Globus pallidus (tissue), 1 donor: ENCODE data around the gene NFRKB.

Experiments used
- DNase-seq: peaks from one replicate; pipeline ENCODE4 v3.0.0-alpha.2; 2015; ENCODE audit warnings: low spot score

NFRKB gene

DNA sequence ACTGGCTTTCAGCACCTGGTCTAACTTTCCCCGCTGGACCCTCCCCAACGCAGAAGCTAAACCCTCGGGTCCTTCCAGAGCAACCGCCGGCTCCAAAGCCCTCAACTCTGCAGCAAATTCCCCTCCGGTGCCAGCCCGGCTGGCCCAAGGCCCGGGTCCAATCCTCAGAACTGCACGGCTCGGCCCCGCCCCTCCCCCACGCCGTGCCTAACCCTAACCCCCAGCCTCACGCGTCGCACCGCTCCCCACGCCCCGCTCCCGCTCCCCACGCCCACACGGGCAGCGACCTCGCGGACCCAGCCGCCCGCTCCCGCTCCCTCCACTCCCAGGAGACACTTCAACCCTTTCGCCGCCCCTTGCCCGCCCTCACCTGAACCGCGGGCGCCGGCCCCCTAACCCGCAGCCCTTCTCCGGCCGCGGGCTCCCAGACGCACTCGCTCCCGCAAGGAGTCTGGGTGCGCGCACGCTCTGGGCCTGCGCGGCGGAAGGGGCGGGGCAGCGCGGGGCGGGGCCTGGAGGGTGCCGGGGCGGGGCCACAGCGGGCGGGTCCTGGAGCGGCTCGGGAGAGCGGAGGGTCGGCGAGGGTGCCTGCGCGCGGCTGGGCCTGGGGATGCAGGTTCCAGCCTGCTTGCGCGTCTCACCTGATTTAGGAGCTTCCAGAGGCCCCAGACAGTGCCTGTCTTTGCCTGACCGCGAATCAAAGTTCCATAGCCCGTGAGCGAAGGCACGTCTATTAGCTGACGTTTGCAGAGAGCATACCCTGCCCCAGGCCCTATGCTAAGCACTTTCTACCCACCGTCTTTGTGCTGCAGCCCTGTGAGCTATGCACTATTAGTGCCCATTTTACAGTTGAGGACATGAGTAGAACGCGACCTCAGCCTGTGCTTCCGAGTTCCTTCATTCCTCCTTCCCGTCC is at the start of gene NFRKB:
TSS of gene NFRKB (minus strand) at position 453 of the 916 bp plus-strand sequence. CDS start 2,729 bp downstream, outside the sequence.
- peak; percentile 79 for DNase-seq

DNA sequence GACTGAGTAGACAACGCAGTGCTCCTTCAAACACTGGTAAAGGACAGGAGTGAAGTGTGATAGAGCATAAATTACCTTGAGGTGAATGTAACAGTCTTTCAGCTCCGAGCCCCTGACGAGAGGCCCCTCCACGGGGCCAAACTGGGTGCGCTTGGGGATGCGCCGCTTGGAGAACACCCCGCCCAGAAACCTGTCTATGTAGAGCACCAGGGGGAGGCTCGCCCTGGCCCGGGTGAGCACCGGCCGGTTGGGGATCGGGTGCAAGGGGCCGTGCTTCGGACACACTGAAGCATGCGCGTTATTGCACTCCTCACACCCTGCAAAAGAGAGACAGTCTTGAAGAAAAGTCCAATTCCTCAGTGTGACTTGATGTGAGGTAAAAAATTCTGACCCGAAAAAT is 49.3 kb upstream of the NFRKB start:
- no peak for DNase-seq

DNA sequence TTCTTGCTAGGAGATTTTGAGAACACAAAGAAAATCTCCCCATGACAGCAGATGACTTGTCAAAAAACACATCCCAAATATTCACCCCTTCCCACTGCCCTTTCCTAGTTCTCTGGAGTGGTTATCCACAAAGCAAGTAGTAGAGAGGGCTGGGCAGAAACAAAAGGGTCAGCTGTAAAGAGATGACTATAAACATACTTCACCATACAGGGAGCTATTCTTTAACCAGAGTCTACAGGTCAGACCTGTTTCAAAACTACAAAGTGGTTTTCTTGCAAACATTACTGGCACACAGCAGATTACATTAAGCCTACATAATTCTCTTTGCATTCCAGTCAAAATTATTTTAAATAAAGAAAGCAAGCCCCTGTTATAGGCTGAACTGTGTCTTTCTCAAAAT is 47.7 kb upstream of the NFRKB start:
- DNase-seq: no peak

DNA sequence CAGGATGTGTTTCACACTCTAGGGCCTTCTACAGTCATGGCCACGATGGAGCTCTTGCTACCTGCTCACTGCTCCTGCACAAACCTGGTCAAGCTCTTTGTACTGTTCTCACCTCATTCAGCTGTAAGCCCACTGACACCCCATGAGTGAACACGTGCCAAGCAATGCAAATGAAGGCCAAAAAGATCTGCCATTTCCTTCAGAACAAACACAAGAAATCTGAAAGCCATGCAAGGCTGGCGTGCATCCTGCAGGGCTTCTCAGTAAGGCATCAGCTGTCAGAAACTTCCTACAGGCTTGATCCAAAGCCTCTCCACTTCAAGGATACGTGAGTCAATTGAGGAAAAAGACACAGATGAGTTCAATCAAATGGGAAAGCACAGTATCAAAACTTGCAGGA is 44.1 kb upstream of the NFRKB start:
- no peak for DNase-seq

DNA sequence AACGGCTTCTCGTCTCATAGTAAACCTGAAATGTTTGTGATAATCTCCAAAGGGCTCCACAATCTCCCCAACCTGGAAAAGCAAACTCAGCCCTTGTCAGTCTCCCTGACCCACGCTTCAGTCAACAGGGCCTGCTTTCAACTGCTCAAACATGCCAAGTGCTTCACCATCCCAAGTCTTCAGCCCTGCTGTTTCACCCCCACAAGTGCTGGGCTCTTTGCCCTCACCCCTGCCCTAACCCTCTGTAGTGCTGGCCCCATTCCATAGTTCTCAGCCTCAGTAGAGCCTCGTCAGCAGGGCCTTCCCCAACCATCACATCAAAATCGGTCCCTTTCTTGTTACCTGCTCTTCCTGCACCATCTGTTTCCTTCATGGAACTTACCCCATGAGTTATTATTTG is 43.4 kb upstream of the NFRKB start:
- DNase-seq: no peak

DNA sequence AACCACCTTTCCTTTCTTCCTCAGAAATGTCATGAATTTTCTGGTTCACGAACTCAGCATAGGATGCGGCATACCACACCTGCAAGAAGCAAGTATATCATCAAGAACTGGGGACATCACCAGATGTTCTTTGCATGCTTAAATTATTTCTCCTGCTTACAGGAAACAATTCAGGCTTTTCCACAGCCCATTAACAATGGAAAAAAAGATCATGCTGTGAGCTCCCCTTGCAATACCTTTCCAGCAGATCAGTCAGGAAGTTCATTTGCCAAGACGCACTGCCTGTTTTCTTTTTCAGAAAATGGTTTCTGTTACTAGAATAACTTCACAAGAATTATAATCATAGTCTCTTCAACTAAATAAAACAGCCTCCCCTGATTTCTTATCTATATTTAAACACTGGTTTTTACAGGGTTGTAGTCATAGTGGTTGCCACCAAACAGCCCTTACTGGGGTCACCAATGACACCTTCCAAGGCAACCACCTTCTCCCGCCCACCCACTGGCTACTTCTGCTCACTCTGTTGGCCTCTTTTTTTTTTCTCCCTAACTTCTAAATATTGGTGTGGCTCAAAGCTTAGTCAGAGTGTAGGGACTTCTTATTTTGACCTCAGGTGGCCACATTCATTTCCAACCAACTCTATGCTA is 42.3 kb upstream of the NFRKB start:
- DNase-seq: no peak

DNA sequence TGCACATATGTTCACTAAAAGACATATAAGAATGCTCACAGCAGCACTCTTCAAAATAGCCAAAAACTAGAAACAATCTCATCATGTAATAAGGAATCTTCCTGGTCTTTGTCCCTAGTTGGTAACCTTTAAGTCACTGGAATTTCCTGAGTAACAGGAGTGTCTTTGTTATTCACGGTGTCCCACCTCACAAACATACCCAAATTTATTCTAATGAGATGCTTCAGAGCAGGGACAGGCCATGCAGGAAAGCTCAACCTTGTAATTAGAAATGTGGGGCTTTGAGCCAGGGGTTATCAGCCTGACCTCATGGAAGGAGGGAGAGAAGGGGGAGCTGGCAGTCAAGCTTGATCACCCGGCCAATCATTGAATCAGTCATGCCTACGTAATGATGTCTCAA is 40.3 kb upstream of the NFRKB start:
- DNase-seq: no peak

DNA sequence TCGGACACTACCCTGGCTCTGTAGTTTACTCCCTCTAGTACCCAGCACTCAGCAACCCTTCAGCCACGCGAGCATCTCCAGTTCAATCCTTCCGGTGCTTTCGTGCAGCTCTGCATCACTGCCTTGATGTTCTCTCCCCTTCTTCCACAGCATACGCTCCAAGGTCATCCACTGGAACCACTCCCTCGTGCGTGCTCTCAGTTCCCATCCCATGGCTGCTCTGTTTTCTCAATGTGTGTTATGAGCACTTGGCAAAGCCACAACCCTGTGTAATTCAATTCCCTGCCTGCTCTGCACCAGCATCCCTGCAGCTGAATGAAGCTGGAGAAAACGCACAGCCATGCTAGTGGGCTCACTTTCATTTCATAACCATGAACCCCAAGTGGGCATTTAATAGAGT is 38.5 kb upstream of the NFRKB start:
- no peak for DNase-seq

DNA sequence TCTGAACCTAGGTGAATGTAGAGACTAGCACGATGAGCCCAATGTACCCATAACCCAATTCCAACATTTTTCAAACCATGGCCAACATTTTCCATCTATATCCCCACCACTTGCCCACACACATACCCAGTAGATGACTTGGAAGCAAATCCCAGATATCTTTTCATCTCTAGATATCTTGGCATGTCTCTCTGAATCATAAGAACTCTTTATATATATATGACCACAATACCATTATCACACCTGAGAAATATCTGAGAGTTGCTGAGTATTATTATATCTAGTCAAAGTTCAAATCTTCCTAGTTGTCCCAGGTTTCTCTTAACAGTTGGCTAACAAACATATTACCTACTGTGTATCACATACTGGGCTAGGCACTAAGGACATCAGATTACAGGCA is 37.9 kb upstream of the NFRKB start:
- DNase-seq: no peak

DNA sequence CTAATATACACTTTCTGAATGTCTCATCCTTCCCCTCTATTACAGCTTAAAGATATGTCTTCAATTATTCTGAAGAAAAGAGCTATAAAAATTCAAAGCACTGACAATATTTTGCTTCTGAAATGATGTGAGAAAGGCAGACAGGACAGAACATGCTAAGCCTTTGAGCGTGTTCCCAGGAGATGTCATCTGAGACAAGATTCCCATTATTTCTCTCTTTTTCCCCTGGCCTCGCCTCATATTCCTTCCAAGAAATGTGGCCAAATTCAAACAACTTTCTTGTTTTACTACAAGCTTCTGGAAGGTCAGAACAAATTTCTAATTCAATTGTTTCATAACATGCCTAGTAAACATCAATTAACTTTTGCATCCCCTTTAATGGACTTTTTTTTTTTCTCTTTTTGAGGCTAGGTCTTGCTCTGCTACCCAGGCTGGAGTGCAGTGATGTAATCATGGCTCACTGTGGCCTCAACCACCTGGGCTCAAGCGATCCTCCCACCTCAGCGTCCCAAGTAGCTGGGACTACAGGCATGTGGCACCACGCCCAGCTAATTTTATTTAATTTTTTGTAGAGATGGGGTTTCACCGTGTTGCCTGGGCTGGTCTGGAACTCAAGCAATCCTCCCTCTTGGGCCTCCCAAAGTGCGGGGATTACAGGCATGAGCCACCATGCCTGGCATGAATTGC is 37.1 kb upstream of the NFRKB start:
- DNase-seq: no peak

DNA sequence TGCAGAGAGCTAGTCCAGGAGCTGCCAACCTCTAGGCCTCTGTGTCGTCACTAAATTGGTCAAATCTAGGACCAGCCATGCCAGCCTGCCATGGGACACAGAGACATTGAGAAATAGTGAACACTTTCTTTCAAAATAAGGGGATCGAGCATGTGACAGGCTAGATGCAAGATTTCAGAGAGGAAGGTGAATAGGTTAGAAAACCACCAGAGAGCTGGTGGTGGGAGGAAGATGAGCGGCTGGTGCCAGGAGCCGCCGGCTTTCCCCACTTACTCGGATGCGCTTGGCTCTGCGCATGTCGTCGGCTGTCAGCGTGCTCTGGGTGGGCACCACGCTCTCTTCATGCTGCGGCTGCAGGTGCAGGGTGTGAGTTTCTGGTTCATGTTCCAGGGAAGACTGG is 35.4 kb upstream of the NFRKB start:
- no peak for DNase-seq

DNA sequence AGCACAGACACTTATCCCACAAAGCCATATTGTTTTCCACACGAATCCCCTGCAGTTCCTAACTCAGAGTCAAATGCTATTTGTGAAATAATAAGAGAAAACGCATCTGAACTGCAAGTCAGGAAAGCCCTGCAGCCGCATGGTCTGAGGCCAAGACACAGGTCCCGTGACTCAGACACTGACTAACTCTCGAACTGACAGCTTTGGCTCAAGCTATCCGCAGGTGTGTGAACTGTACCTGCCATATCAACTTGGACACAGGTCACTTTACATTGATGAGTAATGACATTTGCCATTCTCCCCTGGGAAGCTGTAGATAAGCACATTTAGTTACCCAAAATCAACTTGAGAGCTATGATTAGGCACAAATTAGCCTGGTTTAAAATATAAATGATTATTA is 34.9 kb upstream of the NFRKB start:
- no peak for DNase-seq

DNA sequence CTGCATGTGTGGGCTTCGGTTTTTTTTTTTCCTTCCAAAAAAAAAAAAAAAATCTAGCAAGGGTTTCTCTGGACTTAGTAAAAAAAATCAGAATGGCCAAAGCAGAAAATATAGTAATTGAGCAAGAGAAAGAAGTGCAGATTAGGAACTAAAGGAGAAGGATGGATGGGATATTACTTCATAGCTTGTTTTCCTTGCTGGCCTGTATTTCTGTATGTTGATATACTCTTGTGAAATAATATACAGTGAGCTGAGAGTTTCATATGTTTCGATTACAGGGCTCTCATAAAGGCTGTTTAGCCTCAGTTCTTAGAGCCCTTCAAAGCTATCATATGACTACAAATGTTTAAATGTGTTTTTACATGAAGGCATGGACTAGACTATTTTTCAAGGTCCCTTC is 34.3 kb upstream of the NFRKB start:
- no peak for DNase-seq

DNA sequence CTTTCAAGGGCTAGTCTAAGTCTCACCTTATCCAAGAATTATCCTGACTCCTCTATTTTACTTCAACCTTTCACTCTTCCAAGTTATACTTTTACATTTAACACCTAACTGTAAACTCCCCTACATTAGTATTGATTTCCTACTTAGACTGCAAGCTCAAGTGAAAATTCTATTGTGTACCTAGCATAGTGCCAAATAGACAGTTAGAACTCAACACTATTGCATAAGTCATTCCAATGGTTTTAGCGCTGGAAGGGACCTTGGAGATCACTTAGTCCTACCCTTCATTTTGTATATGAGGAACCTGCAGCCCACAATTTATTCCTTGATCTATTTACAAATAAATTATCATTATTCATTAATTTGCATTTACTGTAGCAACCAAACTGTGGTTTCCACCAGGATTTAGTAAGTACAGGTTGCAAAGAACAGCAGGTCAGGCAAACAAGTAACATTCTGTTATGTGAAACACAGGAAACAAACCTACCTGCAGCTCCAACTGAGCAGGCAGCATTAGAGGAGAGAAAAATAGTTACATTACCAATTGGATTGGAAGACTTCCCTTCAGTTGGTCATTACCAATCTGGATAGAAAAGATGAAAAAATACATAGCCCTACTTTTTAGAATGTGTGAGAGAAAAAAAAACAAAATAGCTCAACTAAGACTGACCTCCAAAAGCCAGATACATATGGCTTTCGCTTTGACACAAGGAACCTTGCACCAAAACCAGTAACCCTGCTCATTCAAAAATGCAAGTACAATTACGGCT is 33.7 kb upstream of the NFRKB start:
- DNase-seq: no peak

DNA sequence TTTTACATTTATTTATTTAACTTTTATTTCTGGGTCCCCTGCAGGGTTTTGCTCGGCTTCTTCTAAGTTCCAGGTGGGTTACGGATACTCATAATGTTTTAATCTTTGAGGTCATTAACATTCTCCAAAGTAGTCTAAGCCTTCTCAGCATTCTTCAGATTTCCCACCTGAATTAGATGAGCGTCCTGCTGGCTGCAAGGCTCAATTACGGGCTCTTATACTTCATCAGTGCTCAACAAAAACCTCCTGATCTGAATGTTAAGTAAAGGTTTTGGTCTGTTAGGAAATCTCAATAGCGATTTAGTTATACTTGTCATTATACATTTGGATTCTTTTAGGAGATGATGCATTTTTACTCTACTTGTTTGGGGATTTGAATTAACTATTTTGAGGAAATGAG is 27.3 kb upstream of the NFRKB start:
- no peak for DNase-seq

DNA sequence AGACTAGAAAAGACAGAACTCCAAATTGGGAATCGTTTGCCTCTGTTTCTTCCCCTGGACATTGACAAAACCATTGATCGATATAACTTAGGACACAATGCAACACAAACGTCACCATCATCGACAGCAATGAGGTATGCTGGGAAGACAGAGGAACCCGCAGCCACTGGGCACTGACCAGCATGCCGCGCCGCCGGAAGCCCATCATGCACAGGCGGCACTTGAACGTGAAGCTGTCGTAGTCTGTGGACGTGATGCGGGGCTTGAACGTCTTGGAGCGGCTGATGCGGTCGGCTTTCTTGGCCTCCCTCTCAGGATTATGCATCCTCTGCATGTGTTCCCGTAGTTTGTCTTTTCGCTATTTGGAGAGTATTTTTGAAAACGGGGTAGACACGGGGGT is 23.0 kb upstream of the NFRKB start:
- no peak for DNase-seq

DNA sequence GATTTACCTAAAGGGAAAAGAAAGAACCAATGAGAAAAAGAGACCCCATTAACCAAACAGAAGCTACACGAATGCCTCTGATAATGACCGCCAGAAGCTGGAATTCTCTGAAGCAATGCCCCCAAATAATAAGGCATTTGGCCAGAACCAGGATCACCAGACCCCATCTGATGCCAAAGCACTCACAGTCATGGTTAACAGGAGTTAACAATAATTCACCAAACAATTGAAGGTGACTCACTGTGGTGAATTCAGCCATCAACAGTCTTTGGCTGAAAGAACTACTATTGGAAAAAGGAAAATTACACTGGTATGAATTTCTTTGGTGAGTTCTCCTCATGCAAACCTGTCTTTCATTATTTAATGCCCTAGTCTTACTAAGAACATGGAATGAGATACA is 21.9 kb upstream of the NFRKB start:
- no peak for DNase-seq

DNA sequence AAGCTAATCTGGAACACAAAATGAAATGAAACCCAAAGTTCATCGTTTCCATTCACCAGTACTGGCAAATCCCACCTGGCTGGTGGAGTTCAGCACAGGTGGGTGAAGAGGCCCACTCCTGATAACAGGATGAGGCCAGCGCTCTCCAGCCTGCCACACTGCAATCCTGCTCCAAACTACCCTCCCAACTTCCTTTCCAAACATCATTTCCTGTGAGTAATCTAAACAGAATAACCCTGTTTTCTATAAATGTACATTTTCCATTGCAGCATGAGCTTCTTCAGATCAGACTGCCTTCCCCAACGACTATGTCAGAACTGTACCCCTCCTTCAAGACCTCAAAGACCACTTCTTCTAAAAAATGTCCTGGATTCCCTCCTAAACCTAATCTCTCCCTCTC is 15.9 kb upstream of the NFRKB start:
- no peak for DNase-seq

DNA sequence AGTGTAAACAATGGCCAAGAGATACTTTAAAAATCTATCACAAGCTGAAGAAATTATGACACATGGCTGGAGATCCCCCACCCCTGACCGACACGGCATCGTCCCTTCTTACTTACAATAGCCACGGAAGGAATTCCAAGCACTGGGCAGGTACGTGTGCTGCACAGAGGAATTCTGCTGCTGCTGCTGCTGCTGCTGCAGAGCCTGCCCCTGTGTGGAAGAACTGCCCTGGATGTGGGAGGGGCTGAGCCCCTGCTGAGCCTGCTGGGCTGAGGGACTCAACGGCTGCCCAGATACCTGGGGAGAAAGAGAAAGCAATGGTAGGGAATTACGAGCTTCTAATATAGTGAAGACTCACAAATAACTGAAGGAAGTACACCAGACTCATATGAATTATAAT is 15.0 kb upstream of the NFRKB start:
- no peak for DNase-seq

DNA sequence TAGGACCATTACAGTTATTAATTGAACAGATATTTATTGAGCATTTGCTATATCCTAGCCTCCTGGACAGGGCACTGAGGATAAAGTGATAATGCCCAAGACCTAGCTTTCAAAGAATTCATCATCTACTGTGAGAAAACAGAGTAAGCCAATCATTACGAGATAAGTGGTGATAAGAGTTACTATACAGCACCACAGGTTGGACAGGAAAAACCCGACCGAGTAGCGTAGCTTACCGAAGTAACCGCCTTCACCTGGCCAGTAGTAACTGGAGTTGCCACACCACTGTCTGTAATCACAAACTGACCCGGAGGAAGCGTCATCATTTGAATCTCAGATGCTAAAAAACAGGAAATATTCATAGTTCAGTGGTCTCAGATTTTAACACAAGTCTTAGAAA is 10.0 kb upstream of the NFRKB start:
- DNase-seq: no peak

DNA sequence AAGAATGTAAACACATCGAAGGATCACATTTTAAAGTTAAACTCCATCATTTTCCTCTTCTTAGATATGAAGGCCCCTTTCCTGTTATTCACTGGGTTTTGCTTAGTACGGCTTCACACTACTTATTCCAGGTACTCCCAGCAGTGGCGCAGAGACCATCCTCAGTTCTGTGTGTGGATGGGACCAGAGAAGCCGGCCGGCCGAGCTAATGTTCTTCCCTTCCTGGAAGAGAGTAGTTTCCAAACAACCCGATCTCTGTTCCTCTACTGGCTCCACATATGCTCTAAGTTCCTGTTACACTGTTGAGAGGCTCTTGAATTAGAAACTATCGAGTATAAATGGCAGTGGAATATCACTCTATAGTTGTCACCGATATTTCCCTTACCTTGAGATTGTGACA is 684 bp upstream of the NFRKB start:
- DNase-seq: peak; percentile 21
